Stimulated activated CD8-positive, alpha-beta memory T cell treated with anti-CD3 and anti-CD28 coated beads, Interleukin-15, amount 100 ng/mL, for 4 hours (primary cell): ENCODE measurements around the gene RAD50.
"Not testable (repeated sequence)": the region's sequence is repeated elsewhere in the genome, so short reads cannot be mapped to it uniquely, and the experiment has no call there.

ENCODE experiments used
- DNase-seq, 2 donors: peaks; one replicate each; pipeline ENCODE4 v3.0.0-alpha.2; 2020; ENCODE audit warnings: low read depth in 2 of 2

Gene RAD50

DNA sequence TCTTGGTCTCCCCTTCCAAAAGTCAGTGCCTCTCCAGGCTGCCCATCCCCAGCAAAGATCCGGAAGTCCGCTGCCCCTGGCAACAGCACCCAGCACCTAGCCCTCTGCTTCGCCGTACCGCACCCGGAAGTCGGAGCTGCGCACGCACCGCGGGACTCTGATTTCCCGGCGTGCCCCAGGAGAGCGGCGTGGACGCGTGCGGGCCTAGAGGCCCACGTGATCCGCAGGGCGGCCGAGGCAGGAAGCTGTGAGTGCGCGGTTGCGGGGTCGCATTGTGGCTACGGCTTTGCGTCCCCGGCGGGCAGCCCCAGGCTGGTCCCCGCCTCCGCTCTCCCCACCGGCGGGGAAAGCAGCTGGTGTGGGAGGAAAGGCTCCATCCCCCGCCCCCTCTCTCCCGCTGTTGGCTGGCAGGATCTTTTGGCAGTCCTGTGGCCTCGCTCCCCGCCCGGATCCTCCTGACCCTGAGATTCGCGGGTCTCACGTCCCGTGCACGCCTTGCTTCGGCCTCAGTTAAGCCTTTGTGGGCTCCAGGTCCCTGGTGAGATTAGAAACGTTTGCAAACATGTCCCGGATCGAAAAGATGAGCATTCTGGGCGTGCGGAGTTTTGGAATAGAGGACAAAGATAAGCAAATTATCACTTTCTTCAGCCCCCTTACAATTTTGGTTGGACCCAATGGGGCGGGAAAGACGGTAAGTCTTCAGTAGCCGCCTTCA, at the start of gene RAD50:
RAD50 (plus strand) TSS at position 215 of the 715 bp plus-strand sequence; CDS start at position 563, 348 bp downstream.
- peak; percentile 82 to 85 for DNase-seq

- no peak for DNase-seq
Observed at GRCh38 chr5:132510076-132510475, 46.7 kb upstream of the RAD50 start.

GRCh38 chr5:132513618-132514336, 43.0 kb upstream of the RAD50 start:
- not testable (repeated sequence) for DNase-seq

DNA sequence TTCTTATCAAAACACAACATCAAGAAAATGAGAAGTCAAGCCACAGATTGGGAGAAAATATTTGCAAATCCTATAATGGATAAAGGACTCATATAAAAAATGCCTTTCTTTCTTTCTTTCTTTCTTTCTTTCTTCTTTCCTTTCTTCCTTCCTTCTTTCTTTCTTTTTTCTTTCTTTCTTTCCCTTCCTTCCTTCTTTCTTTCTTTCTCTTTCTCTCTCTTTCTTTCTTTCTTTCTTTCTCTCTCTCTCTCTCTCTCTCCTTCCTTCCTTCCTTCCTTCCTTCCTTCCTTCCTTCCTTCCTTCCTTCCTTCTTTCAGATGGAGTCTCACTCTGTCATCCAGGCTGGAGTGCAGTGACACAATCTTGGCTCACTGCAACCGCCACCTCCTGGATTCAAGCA, 34.7 kb upstream of the RAD50 start:
- not testable (repeated sequence) for DNase-seq

- not testable (repeated sequence) for DNase-seq
Observed at GRCh38 chr5:132524877-132525276, 31.9 kb upstream of the RAD50 start.

- no peak for DNase-seq
Observed at GRCh38 chr5:132525299-132525724, 31.5 kb upstream of the RAD50 start.

DNA sequence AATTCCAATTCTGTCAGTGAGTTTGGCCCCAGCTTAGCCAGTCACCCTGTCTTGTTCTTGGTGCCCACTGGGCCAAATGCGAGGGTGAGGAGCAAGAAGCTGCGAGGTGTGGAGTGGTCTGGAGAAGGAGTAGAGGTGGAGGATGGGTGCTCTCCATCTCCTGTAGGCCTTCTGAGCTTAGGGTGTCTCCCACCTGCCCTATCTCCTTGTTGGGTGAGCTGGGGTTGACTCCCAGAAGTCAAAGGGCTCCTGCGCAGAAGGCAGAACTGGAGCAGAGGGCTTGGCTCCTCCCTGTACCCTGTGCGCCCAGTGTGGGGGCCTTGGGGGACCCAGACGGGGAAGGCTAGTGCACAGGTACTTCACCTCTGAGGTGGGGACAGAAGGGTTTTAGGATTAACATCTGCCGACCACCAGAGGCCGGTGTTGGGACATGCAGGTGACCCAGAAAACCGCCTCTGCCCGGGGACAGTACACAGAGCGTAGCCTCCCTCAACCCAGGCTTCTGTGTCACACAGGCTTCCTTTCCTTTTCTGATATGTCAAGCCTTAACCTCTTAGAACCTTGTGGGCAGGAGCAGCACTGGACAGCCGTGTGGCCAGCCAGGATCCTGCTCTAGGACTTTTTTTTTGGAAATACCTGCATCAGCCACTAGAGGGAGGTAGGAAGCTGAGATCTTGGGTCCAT, 30.3 kb upstream of the RAD50 start:
- no peak for DNase-seq

- no peak for DNase-seq
Observed at GRCh38 chr5:132526974-132527564, 29.7 kb upstream of the RAD50 start.

DNA sequence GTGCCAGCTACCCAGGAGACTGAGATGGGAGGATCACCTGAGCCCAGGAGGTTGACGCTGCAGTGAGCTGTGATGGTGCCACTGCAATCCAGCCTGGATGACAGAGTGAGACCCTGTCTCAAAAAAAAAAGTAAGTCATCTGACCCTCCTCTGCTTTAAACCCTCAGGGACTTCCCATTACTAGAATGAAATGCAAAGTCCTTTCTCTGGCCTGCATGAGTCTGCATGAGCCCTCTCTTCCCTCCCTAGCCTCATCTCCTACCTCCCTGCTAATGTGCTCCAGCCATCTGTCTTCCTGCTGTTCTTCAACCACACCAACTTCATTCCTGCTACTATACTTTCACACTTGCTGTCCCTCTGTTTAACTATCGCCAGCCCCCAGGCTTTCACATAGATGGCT, 28.8 kb upstream of the RAD50 start:
- no peak for DNase-seq

DNA sequence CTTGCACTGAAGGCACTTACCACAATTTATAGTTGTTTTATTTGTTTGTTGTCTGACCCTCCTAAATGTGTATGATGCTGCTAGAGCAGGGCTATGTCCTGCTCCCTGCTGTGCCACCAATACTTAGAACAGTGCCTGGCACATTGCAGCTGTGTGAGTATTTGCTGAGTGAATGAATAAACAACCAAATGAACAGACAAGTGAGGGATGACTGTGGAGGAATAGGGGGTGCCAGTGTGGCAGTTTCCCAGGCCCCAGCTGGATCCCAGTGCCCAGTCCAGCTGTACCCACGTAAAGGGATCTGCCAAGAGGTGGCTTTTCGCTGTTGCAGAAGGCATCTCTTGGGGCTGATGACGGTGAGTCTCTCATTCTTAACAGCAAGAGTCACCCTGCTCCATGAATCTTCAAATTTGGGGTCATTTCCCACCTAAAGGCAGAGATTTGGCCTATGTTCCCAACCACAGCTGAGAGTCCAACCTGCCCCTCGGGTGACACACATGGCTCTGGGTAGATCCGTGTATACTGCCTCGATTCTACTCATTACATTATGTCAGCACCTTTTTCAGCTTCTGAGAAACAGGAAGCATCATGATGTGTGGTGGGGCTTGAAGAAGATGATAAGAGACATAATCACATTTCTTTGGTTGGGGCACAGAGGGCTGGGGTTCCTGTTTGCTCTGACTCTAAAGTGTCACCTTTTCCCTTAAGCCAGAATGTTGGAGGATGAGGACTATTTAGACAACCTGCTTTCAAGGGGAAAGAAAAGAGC, 27.7 kb upstream of the RAD50 start:
- DNase-seq, result no peak

GRCh38 chr5:132530946-132531345, 25.8 kb upstream of the RAD50 start:
- DNase-seq, result no peak

- no peak for DNase-seq
Observed at GRCh38 chr5:132539716-132540115, 17.1 kb upstream of the RAD50 start.

GRCh38 chr5:132540149-132540548, 16.6 kb upstream of the RAD50 start:
- no peak for DNase-seq

- no peak for DNase-seq
Observed at GRCh38 chr5:132540764-132541163, 16.0 kb upstream of the RAD50 start.

- DNase-seq, result no peak
Observed at GRCh38 chr5:132543472-132544201, 13.1 kb upstream of the RAD50 start, which contains the start of gene IL5. IL5 (minus strand) TSS chr5:132543522; CDS start chr5:132543478, 44 bp downstream.

DNA sequence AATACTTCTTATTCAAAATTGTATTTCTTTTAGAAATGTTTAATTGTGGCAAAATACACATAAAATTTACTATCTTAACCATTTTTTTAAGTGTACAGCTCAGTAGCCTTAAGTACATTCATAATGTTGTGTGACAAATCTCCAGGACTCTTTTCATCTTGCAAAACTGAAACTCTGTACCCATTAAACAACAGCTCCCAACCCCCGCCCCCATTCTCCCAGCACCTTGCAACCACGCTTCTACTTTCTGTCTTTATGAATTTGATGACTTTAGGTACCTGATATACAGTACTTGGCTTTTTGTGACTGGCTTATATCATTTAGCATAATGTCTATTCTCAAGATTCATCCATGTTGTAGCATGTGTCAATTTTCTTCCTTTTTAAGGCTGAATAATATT, 10.7 kb upstream of the RAD50 start:
- DNase-seq, result no peak

DNA sequence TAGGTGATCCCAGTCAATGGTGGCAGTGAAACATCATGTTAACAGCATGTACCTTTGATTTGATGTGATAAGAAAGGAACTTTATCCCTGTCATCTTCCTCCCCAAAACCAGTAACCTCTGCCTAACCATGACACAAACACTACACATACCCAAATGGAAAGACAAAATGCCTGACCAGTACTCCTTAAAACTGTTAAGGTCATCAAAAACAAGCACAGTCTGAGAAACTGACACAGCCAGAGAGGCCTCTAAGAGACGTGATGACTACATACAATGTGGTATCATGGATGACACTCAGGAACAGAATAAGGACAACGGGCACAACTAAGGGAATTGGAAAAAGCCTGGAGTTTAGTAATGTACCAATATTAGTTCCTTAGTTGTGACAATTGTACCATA, 9.5 kb upstream of the RAD50 start:
- no peak for DNase-seq

GRCh38 chr5:132548834-132549233, 7.9 kb upstream of the RAD50 start:
- DNase-seq, result not testable (repeated sequence)

- no peak for DNase-seq
Observed at GRCh38 chr5:132549576-132549975, 7.2 kb upstream of the RAD50 start.

DNA sequence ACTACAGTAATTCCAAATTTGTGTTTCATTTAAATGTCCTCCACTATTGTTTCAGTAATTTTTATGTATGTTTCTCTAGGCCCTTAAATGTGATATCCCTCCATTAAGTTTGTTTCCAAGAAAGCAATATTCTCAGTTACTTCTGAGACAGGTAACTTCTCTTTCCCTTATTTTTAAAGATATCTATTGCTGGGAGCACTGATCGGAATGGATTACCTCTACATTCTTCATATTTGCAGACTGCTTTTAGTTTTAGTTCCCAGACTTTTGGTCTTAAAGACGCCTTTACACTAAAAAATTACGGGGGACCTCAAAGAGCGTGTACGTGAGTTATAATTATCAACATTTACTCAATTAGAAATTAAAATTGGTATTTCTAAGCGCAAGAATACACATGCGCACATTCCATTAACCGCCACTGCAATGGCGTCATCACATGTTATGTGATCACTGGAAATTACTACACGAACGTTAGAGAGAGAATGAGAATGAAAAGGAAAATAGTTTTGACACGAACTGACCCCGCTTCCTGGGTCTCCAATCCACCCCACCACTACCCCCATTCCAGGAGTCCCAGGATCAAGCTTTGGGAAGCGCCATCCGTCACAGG, 519 bp upstream of the RAD50 start:
- DNase-seq, result no peak
